ES-I3 (cell line): Measurements from ENCODE around the gene MON2.
"Not testable (repeated sequence)": the region's sequence is repeated elsewhere in the genome, so short reads cannot be mapped to it uniquely, and the experiment has no call there.

ENCODE experiments used
- H3K36me3 ChIP-seq: 2 replicates; pipeline ENCODE4 v1.6.1; 2013; ENCODE audit warnings: mild to moderate bottlenecking, low read length, control low read depth, moderate library complexity; ENCODE audit not compliant: insufficient read depth
- H3K4me1 ChIP-seq: 2 replicates; pipeline ENCODE4 v1.6.1; 2013; ENCODE audit warnings: mild to moderate bottlenecking, control low read depth, low read length; ENCODE audit not compliant: insufficient read depth
- H3K9ac ChIP-seq: 2 replicates; pipeline ENCODE4 v1.6.1; 2013; ENCODE audit warnings: low read depth, mild to moderate bottlenecking, low read length, moderate library complexity
- H3K9me3 ChIP-seq: 2 replicates; pipeline ENCODE4 v1.6.1; 2013; ENCODE audit warnings: mild to moderate bottlenecking, low read length, moderate library complexity; ENCODE audit not compliant: control insufficient read depth, insufficient read depth

The MON2 gene, protein sequence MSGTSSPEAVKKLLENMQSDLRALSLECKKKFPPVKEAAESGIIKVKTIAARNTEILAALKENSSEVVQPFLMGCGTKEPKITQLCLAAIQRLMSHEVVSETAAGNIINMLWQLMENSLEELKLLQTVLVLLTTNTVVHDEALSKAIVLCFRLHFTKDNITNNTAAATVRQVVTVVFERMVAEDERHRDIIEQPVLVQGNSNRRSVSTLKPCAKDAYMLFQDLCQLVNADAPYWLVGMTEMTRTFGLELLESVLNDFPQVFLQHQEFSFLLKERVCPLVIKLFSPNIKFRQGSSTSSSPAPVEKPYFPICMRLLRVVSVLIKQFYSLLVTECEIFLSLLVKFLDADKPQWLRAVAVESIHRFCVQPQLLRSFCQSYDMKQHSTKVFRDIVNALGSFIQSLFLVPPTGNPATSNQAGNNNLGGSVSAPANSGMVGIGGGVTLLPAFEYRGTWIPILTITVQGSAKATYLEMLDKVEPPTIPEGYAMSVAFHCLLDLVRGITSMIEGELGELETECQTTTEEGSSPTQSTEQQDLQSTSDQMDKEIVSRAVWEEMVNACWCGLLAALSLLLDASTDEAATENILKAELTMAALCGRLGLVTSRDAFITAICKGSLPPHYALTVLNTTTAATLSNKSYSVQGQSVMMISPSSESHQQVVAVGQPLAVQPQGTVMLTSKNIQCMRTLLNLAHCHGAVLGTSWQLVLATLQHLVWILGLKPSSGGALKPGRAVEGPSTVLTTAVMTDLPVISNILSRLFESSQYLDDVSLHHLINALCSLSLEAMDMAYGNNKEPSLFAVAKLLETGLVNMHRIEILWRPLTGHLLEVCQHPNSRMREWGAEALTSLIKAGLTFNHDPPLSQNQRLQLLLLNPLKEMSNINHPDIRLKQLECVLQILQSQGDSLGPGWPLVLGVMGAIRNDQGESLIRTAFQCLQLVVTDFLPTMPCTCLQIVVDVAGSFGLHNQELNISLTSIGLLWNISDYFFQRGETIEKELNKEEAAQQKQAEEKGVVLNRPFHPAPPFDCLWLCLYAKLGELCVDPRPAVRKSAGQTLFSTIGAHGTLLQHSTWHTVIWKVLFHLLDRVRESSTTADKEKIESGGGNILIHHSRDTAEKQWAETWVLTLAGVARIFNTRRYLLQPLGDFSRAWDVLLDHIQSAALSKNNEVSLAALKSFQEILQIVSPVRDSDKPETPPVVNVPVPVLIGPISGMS (N-terminal part only)

DNA sequence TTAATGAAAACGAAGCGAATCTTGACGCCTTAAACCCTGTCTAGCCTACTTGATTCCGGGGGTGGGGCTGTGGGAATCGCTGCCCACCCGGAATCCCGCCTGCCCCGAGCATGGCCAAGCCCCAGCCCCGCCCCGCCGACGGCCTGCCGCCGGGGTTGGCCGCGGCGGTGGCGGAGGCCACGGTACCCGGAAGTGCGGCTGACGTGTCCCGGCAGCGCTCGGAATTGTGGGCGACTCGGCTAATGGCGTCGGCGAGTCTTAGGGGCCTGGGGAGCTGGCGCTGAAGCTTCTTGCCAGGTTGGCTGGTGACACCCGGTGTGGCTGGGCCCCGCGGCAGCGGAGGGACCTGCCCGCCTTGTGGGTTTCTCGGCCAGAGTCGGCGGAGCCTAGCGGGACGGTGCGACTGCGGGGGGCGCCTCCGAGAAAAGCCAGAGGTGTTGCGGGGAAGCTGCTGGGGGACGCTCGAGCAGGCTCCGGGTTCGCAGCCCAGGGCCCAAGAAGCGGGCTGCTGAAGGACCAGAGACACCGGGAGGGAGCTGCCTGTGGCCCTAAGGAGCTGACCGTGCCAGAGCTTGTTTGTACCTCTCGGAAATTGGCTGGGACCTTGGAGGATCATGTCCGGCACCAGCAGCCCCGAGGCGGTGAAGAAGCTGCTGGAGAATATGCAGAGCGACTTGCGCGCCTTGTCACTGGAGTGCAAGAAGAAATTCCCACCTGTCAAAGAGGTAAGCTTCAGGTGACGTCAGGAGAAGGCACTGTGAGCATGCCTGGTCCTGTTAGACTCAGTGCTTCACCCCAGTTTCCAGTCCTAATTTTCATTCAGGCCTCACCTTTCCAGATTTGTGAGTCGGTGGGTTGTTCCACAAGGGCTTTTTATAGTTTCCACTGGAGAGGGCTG lies at the start of gene MON2:
MON2 (plus strand) TSS at position 233 of the 898 bp plus-strand sequence; CDS start at position 615, 382 bp downstream.
- peak within 1 kb of the TSS; percentile 86 for H3K9ac ChIP-seq
- peaks cover 7% of the 10 kb centered on the region; the same call in 1 of the 2 replicates for H3K9me3 ChIP-seq
- H3K4me1 ChIP-seq: no peaks in the 10 kb centered on the region; the same call in 1 of the 2 replicates
- H3K36me3 ChIP-seq: no peaks in the 10 kb centered on the region

DNA sequence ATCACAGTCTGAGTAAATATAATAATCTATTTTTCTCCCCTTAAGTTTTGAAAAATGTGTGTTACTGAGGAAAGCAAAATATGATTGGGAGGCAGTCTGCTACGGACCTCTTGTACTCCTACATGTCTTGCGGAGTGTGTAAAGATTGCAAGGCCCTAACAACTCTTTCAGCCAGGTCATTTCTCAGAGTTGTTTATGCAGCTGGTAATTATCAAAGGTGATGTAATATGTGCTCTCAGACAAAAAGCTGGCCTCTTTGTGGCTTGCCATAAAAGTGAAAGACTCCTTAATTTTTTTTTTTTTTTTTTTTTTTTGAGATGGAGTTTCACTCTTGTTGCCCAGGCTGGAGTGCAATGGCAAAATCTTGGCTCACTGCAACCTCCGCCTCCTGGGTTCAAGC lies 40.5 kb upstream of the MON2 start:
- H3K36me3 ChIP-seq: no peaks in the 10 kb centered on the region
- H3K4me1 ChIP-seq: no peaks in the 10 kb centered on the region
- H3K9ac ChIP-seq: no peak overlapping the region
- no peaks in the 10 kb centered on the region; the same call in 1 of the 2 replicates for H3K9me3 ChIP-seq

DNA sequence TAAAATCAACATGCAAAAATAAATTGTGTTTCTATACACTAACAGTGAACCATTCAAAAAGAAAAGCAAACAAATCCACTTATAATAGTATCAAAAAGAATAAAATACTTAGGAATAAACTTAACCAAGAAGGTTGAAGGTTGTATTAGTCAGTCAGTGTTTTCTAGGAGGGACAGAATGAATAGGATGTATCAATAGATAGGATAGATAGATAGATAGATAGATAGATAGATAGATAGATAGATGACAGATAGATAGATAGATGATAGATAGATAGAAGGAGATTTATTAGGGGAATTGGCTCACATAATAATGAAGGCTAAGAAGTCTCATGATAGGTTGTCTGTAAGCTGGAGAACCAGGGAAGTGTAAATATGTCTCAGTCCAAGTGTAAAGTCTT lies 37.2 kb upstream of the MON2 start:
- Histone ChIP-seq H3K9me3 (no peaks in the 10 kb centered on the region; the same call in 1 of the 2 replicates), H3K4me1 (no peaks in the 10 kb centered on the region), H3K9ac (no peak overlapping the region), H3K36me3 (no peaks in the 10 kb centered on the region)

DNA sequence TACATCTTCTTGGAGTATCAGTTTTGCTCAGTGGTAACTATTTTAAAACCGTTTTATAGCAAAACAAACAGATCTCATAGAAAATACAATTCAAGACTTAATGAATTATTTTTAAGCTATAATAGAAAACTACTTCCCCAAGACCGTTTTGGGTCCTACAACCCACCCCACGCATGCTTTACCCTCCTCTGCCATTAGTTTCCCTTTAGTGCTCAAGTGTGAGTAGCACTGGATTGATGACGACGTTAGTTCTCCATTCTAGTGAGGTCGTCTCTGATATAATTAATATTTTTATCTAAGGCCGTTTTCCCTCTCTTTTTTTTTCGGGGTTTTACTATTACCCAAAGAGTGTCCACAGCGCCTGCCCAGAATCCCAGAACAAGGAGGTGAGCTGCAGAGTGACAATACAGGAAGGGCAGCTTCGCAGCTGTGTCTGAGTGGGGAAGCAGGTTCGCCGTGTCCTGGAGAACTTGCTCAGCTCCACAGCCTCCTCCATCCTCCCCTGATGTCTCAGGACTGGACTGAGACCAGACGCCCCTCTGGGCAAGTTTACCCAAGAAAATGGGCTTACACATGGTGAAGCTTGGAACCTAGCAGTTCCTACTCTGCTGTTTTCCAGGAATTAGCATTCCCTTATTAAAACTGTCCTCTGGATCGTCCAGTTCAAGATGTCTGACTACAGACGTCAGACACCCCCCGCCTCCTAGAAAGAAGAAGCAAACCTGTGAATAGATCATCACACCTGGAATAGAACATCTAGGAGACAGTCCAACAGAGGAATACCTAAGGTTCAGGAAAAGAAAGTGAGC lies 31.9 kb upstream of the MON2 start:
- Histone ChIP-seq H3K9me3 (no peaks in the 10 kb centered on the region), H3K4me1 (no peaks in the 10 kb centered on the region; the same call in 1 of the 2 replicates), H3K36me3 (no peaks in the 10 kb centered on the region), H3K9ac (peak overlapping the region; percentile 45; the same call in 1 of the 2 replicates)

DNA sequence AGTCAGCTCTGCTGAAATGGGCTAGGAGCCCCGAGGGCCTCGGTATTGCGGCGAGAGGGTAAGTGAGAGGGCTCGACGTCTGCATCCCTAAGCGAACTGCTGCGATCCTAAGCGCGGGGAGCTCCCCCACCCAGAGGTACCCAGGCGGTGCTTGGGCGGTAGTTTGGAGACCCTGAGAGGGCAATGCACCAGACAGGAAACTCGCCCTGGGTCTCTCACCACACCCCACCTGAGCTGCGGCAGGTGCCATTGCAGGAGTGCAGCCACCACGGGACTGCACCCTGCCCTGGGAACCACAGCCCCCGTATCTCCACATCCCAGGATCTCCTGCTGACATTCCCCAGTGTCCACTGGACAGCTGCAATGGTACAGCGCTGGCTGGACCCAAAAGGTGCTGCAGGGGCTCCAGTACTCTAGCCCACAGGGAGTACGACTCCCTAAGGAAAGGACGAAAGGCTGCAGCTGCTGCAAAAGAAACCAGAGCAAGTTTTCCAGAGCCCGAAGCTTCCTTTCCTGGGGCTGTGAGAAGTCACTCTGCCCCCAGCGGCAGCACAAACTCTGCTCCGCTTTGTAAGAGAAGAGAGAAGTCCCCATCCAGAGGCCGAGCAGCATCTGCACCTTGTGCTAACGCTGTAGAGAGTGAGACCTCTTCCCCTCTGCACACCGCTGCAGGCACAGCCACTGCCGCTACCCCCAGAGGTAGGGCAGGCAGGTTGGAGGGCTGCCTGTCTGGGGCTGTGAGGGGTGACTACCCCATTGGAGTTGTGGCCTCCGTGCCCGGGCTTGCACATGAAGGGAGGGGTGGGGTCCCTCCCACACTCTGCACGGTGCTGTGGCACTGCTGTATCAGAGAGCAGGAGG lies 31.1 kb upstream of the MON2 start:
- Histone ChIP-seq H3K36me3 (no peaks in the 10 kb centered on the region), H3K9me3 (no peaks in the 10 kb centered on the region), H3K4me1 (no peaks in the 10 kb centered on the region; the same call in 1 of the 2 replicates), H3K9ac (peak overlapping the region; percentile 45; the same call in 1 of the 2 replicates)

DNA sequence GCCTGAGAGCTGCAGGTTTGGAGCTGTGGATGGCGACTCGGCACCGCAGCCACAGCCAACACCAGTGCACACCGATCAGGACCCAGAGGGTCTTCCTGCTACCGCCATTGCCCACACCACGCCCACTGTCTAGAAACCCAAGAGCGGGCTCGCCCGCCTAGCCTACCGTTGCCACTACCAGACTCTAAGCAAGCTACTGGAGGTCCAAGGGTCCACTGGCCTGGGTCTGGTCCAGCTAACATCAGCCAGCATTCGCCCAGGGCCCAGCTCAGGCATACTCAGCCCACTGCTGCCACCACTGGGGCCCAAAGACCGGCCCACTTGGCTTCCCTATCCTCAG lies 30.5 kb upstream of the MON2 start:
- no peaks in the 10 kb centered on the region; the same call in 1 of the 2 replicates for H3K9me3 ChIP-seq
- H3K36me3 ChIP-seq: no peaks in the 10 kb centered on the region
- no peaks in the 10 kb centered on the region; the same call in 1 of the 2 replicates for H3K4me1 ChIP-seq
- peak overlapping the region; percentile 45; the same call in 1 of the 2 replicates for H3K9ac ChIP-seq

DNA sequence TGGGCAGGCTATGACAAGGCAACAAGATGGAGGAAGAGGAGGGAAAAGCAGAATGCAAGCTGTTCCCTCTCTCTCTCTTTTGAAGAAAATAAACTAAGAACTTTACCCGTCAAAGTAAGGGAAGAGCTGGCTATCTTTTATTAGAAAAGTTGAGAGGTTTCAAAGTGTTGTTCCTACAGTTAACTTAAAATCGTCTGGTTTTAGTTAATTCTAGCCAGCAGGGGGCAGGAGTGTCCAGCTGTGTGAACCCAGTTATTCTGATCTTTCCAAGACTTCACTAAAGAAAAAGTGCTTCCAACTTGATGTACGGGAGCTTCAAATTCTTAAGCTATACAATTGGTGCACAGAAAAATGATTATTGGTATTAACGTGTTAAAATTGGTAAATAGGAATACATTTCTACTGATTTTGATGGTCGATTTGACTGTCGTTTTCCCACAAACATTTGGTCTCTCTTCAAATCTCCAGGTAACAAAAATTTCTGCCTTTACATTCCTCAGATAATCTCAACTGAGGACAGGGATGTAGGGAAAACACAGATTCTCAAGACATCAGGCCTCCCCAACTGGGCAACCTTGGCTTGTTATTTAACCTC lies 28.4 kb upstream of the MON2 start:
- Histone ChIP-seq H3K36me3 (no peaks in the 10 kb centered on the region), H3K9me3 (peaks cover 3% of the 10 kb centered on the region; the same call in 1 of the 2 replicates), H3K9ac (no peak overlapping the region), H3K4me1 (no peaks in the 10 kb centered on the region; the same call in 1 of the 2 replicates)

DNA sequence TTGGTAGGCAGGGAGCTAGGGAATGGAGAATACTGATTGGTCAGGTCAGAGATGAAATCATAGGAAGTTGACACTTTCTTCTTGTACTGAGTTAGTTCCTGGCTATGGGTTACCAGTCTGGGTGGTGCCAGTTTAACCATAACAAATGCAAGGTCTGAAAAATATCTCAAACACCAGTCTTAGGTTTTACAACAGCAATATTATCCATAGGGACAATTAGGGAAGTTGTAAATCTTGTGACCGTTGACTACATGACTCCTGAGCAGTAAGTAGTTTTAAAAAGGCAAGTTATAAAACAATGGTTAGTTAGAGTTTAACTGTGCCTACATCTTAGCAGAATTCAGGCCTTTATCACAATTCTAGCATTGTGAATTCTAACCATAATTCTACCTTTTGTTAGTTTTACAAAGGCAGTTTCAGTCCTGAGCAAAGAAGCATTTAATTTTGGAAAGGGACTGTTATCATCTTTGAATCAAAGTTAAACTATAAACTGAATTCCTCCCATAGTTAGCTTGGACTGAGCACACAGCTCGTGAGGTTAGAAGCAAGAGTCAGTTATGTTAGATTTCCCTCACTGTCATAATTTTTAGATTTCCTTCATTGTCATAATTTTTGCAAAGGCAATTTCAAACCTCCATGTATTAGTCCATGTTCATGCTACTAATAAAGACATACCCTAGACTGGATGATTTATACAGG lies 19.7 kb upstream of the MON2 start:
- no peaks in the 10 kb centered on the region for H3K36me3 ChIP-seq
- 0 out of 2 replicates have a peak, but pooled peaks cover 3% of the 10 kb centered on the region for H3K9me3 ChIP-seq
- H3K9ac ChIP-seq: no peak overlapping the region
- no peaks in the 10 kb centered on the region for H3K4me1 ChIP-seq

DNA sequence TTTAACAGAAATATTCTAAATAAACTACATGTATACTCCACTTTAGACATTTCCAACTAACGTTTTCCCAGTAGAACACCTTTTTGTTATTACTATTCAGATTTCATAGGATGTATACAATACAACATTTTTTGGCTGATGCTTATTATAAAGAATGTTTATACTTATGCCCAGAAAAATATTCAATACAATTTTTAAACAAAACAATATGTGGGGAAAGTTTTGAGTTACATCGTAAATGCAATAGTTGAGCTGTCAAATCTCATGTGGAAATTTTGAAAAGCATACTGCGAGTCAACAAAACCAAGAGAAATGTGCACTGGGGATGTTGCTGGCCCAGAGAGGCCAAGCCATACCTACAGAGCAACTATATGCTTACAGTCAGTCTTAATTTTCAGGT lies 18.2 kb upstream of the MON2 start:
- Histone ChIP-seq H3K9ac (no peak overlapping the region), H3K36me3 (no peaks in the 10 kb centered on the region), H3K9me3 (no peaks in the 10 kb centered on the region), H3K4me1 (no peaks in the 10 kb centered on the region)

DNA sequence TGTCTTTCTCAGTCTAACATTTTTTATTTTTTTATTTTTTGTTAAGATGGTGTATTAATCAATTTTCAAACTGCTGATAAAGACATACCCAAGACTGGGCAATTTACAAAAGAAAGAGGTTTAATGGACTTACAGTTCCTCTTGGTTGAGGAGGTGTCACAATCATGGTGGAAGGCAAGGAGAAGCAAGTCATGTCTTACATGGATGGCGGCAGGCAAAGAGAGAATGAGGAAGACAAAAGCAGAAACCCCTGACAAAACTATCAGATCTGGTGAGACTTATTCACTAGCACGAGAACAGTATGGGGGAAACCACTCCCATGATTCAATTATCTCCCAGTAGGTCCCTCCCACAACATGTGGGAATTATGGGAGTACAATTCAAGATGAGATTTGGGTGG lies 11.2 kb upstream of the MON2 start:
- not testable (repeated sequence) for H3K36me3 ChIP-seq, H3K9ac ChIP-seq, H3K4me1 ChIP-seq, H3K9me3 ChIP-seq

DNA sequence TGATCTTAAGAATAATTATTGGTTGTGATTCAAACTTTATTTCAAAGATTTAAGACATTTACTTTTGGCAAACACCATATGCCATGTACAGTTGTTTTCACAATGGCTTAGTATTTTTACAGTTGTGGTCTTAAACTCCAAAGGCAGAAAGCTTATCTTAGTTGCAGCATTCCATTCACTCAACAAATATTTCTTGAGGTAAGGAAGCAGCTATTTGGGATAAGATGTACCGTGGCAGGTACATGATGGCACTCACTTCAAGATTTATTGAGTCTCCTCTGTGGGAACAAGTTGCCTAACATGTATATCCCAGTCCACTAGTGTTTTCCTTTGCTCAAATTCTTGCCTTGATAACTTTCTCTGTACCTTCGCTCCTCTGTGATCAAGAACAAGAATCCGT lies 8.0 kb upstream of the MON2 start:
- Histone ChIP-seq H3K9me3 (peaks cover 4% of the 10 kb centered on the region; the same call in 1 of the 2 replicates), H3K36me3 (no peaks in the 10 kb centered on the region), H3K9ac (no peak overlapping the region), H3K4me1 (no peaks in the 10 kb centered on the region)
